CD14-positive monocyte (primary cell): ENCODE measurements around the gene UBL4B. TPM values are rescaled to one million over a fixed set of nuclear protein-coding genes. Genes with fewer than 3 reads are reported as not detected.

Experiments
- DNase-seq, 3 donors: peaks; one replicate each; pipeline ENCODE4 v3.0.0-alpha.2; 2011 to 2022
- H2AFZ ChIP-seq: 2 replicates; pipeline ENCODE4 v1.6.0; 2012; ENCODE audit warnings: mild to moderate bottlenecking, low read depth, low read length, inconsistent platforms; ENCODE audit not compliant: insufficient read depth, poor library complexity, severe bottlenecking
- H3K27ac ChIP-seq, 2 donors: 1 replicate in 1 of 2; 2 replicates in 1 of 2; pipeline ENCODE4 v1.5.1; 2012 to 2013; ENCODE audit warnings: low read length in 2 of 2, control low read depth in 1 of 2, inconsistent platforms in 1 of 2, low read depth in 1 of 2, mild to moderate bottlenecking in 1 of 2
- H3K27me3 ChIP-seq, 2 donors: one replicate each; pipeline versions ENCODE4 v1.6.0 to v1.6.1; 2011 to 2013; ENCODE audit warnings: low read length in 2 of 2; ENCODE audit not compliant: control insufficient read depth in 2 of 2, insufficient read depth in 2 of 2
- H3K36me3 ChIP-seq, 2 donors: replicated peaks in 1 of 2; 1 replicate in 1 of 2; 2 replicates in 1 of 2; pipeline versions ENCODE4 v1.5.1 to v1.6.1; 2012 to 2013; ENCODE audit warnings: low read length in 2 of 2, control low read depth in 1 of 2, inconsistent platforms in 1 of 2, mild to moderate bottlenecking in 1 of 2; ENCODE audit not compliant: insufficient read depth in 2 of 2, control insufficient read depth in 1 of 2
- H3K4me1 ChIP-seq, 2 donors: 1 replicate in 1 of 2; 2 replicates in 1 of 2; pipeline versions ENCODE4 v1.5.1 to v1.6.1; 2012 to 2013; ENCODE audit warnings: low read length in 2 of 2, control low read depth in 1 of 2, inconsistent platforms in 1 of 2, mild to moderate bottlenecking in 1 of 2, moderate library complexity in 1 of 2; ENCODE audit not compliant: insufficient read depth in 2 of 2, control insufficient read depth in 1 of 2
- H3K4me2 ChIP-seq: replicated peaks from 2 replicates; pipeline ENCODE3; 2012; ENCODE audit warnings: low read length, moderate library complexity, mild to moderate bottlenecking; ENCODE audit not compliant: poor library complexity, severe bottlenecking; ENCODE audit errors: extremely low read depth
- H3K4me3 ChIP-seq, 3 experiments: fragments of 200-600 bp in 1 of 3; sonication (generic) in 1 of 3; replicated peaks in 1 of 3; 1 replicate in 2 of 3; 2 replicates in 1 of 3; pipeline ENCODE4 v1.5.1; 2011 to 2013; ENCODE audit warnings: low read length in 3 of 3, mild to moderate bottlenecking in 3 of 3, control low read depth in 2 of 3, low read depth in 2 of 3, inconsistent platforms in 1 of 3, moderate library complexity in 1 of 3
- H3K79me2 ChIP-seq: 2 replicates; pipeline ENCODE4 v1.6.0; 2012; ENCODE audit warnings: mild to moderate bottlenecking, control low read depth, inconsistent platforms, low read length, moderate library complexity; ENCODE audit not compliant: insufficient read depth
- H3K9ac ChIP-seq: 2 replicates; pipeline ENCODE4 v1.6.0; 2017; ENCODE audit warnings: low read length, mild to moderate bottlenecking; ENCODE audit not compliant: insufficient read depth, poor library complexity, severe bottlenecking
- H3K9me3 ChIP-seq, 2 donors: replicated peaks in 1 of 2; 1 replicate in 1 of 2; 2 replicates in 1 of 2; pipeline versions ENCODE4 v1.5.1 to v1.6.1; 2012 to 2013; ENCODE audit warnings: low read length in 2 of 2, control low read depth in 1 of 2; ENCODE audit not compliant: control insufficient read depth in 1 of 2, insufficient read depth in 1 of 2
- H4K20me1 ChIP-seq: 2 replicates; pipeline ENCODE4 v1.6.0; 2012; ENCODE audit warnings: mild to moderate bottlenecking, low read length, control low read depth, moderate library complexity; ENCODE audit not compliant: insufficient read depth
- H3K27ac Mint-ChIP-seq, 7 donors: one replicate each; pipeline ENCODE4 v1.8.0; 2020; ENCODE audit warnings: mild to moderate bottlenecking in 7 of 7, mixed read lengths in 7 of 7, moderate library complexity in 6 of 7, inconsistent platforms in 2 of 7
- H3K27me3 Mint-ChIP-seq, 3 donors: one replicate each; pipeline ENCODE4 v1.8.0; 2021 to 2022; ENCODE audit warnings: low read depth in 3 of 3, mild to moderate bottlenecking in 3 of 3, mixed read lengths in 3 of 3, moderate library complexity in 3 of 3, inconsistent platforms in 1 of 3
- H3K36me3 Mint-ChIP-seq, 2 donors: one replicate each; pipeline ENCODE4 v1.8.0; 2020; ENCODE audit warnings: mixed read lengths in 2 of 2, inconsistent platforms in 1 of 2, mild to moderate bottlenecking in 1 of 2
- H3K4me1 Mint-ChIP-seq: one replicate; pipeline ENCODE4 v1.8.0; 2020; ENCODE audit warnings: mild to moderate bottlenecking, mixed read lengths
- H3K4me3 Mint-ChIP-seq, 2 donors: one replicate each; pipeline ENCODE4 v1.8.0; 2020; ENCODE audit warnings: mild to moderate bottlenecking in 2 of 2, mixed read lengths in 2 of 2, moderate library complexity in 1 of 2
- H3K9me3 Mint-ChIP-seq, 7 donors: one replicate each; pipeline ENCODE4 v1.8.0; 2020 to 2022; ENCODE audit warnings: mixed read lengths in 7 of 7, mild to moderate bottlenecking in 6 of 7, moderate library complexity in 6 of 7, inconsistent platforms in 2 of 7
- WGBS: methylation state at CpG from one replicate; pipeline ENCODE4 v1.1.5; 2013; ENCODE audit warnings: missing lambda C conversion rate; ENCODE audit not compliant: insufficient coverage; 5-methylcytosine and 5-hydroxymethylcytosine counted together
- intact Hi-C, 2 donors: fragments of 100-400 bp; cut with micrococcal nuclease; formaldehyde crosslinking; loops; one replicate each; pipeline versions ENCODE4 v1.15.0 to v1.15.1; 2023
- polyA plus RNA-seq, 3 donors: library from polyadenylated mRNA; depleted of rRNA in 1 of 3; unstranded in 2 of 3; stranded (reverse) in 1 of 3; fragments of 300-500 nt in 2 of 3; fragments of >200 nt in 1 of 3; fragmentation: Illumina TruSeq in 2 of 3; gene quantifications; 1 replicate in 2 of 3; 2 replicates in 1 of 3; pipeline ENCODE4 v1.2.3, GENCODE V29; 2012 to 2021
- TF ChIP-seq, protein P1 (sequence below): fragments of 200-600 bp; IDR thresholded peaks from one replicate; pipeline ENCODE4 v1.8.0; 2022; ENCODE audit warnings: antibody characterized with exemption, mild to moderate bottlenecking

The UBL4B gene
- polyA plus RNA-seq, 3 donors: not detected

DNA sequence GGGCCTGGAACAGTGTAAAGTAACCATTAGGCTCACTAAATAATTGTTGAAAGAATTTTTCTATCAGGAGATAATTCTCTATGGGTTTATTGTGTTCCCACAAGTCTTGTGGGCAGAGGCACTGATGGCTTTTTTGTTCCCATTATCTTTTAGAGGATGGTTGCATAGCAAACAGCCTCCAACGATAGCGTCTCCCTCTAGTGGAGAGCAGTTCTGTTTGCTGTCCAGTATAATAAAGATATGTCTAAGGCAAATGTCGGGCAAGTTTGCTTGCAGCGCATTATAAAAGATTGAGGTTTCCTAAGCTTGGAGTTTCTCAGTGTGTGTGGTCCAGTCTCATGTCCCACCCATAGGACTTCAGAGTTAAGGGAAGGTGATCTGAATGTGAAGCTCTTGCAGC lies 36.7 kb downstream of the UBL4B start:
- H3K36me3 ChIP-seq: no peaks in the 10 kb centered on the region
- no peak overlapping the region for H3K4me3 ChIP-seq
- H3K9me3 Mint-ChIP-seq: peaks cover 0 to 5% (median 0%) of the 10 kb centered on the region in 7 donors
- intact Hi-C loops: no loop called here
- H3K4me3 Mint-ChIP-seq: peak overlapping the region in 1 of 2 donors; percentile 59
- H3K27ac Mint-ChIP-seq: no peak overlapping the region
- DNase-seq: no peak
- H3K27ac ChIP-seq: no peak overlapping the region
- H4K20me1 ChIP-seq: no peaks in the 10 kb centered on the region
- no peaks in the 10 kb centered on the region for H3K4me1 ChIP-seq
- H3K27me3 Mint-ChIP-seq: peaks cover 6 to 54% (median 28%) of the 10 kb centered on the region in 3 donors
- H3K79me2 ChIP-seq: no peaks in the 10 kb centered on the region
- no peaks in the 10 kb centered on the region for H3K4me1 Mint-ChIP-seq
- H3K27me3 ChIP-seq: peaks cover 22 to 72% of the 10 kb centered on the region in 2 donors
- no peak overlapping the region for H3K4me2 ChIP-seq
- peaks cover 0 to 3% of the 10 kb centered on the region in 2 donors for H3K9me3 ChIP-seq
- H3K36me3 Mint-ChIP-seq: no peaks in the 10 kb centered on the region
- TF ChIP-seq, protein P1, sequence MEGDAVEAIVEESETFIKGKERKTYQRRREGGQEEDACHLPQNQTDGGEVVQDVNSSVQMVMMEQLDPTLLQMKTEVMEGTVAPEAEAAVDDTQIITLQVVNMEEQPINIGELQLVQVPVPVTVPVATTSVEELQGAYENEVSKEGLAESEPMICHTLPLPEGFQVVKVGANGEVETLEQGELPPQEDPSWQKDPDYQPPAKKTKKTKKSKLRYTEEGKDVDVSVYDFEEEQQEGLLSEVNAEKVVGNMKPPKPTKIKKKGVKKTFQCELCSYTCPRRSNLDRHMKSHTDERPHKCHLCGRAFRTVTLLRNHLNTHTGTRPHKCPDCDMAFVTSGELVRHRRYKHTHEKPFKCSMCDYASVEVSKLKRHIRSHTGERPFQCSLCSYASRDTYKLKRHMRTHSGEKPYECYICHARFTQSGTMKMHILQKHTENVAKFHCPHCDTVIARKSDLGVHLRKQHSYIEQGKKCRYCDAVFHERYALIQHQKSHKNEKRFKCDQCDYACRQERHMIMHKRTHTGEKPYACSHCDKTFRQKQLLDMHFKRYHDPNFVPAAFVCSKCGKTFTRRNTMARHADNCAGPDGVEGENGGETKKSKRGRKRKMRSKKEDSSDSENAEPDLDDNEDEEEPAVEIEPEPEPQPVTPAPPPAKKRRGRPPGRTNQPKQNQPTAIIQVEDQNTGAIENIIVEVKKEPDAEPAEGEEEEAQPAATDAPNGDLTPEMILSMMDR: no peak
- H2AFZ ChIP-seq: no peak overlapping the region
- H3K9ac ChIP-seq: no peak overlapping the region
- WGBS: 100% methylated on average over 1 of the region's 4 CpGs

- TF ChIP-seq, protein P1: no peak
- H3K4me2 ChIP-seq: no peak within 1 kb of the TSS
- H2AFZ ChIP-seq: no peak within 1 kb of the TSS
- no peak within 1 kb of the TSS for H3K9ac ChIP-seq
- no peaks in the 10 kb centered on the region for H3K36me3 Mint-ChIP-seq
- peaks cover 25 to 73% of the 10 kb centered on the region in 2 donors for H3K27me3 ChIP-seq
- no peaks in the 10 kb centered on the region for H3K4me1 ChIP-seq
- no peaks in the 10 kb centered on the region for H4K20me1 ChIP-seq
- intact Hi-C loops: no loop called here
- H3K4me1 Mint-ChIP-seq: no peaks in the 10 kb centered on the region
- WGBS: 1% methylated on average over 101 of the region's 104 CpGs
- H3K9me3 ChIP-seq: peaks cover 0 to 3% of the 10 kb centered on the region in 2 donors
- no peaks in the 10 kb centered on the region for H3K79me2 ChIP-seq
- H3K9me3 Mint-ChIP-seq: peaks cover 0 to 5% (median 0%) of the 10 kb centered on the region in 7 donors
- H3K27me3 Mint-ChIP-seq: peaks cover 16 to 54% (median 31%) of the 10 kb centered on the region in 3 donors
- no peak within 1 kb of the TSS for H3K27ac Mint-ChIP-seq
- no peak within 1 kb of the TSS for H3K4me3 ChIP-seq
- H3K27ac ChIP-seq: no peak within 1 kb of the TSS
- H3K36me3 ChIP-seq: no peaks in the 10 kb centered on the region
- peak within 1 kb of the TSS in 1 of 2 donors; percentile 59 for H3K4me3 Mint-ChIP-seq
- DNase-seq: no peak
Measured at GRCh38 chr1:110150330-110151174, 38.3 kb downstream of the UBL4B start, which contains the start of gene SLC6A17. Gene SLC6A17, plus strand, starts transcription at chr1:110150494. Its CDS starts 16,436 bp downstream, at chr1:110166930.
